ENCODE data around the gene WDR33. TPM values are rescaled to one million over a fixed set of nuclear protein-coding genes. Genes with fewer than 3 reads are reported as not detected.

Gene WDR33
- total RNA-seq, 2 experiments from 2014 or later, result 70.7 to 96.6 TPM

GRCh38 chr2:127733113-127733815, 77.7 kb downstream of the WDR33 start:
- CTCF ChIA-PET (ENCODE audit: unreplicated experiment), result no interaction called here
- H3K4me1 ChIP-seq (ENCODE audit: insufficient read depth, low read length, poor library complexity, severe bottlenecking), result no peaks in the 10 kb centered on the region

GRCh38 chr2:127726158-127726880, 84.7 kb downstream of the WDR33 start:
- intact Hi-C loops (cut with micrococcal nuclease; ENCODE audit: unreplicated experiment), result no loop called here
- no peaks in the 10 kb centered on the region for H4K20me1 ChIP-seq (ENCODE audit: insufficient read depth, low read length)
- H3K79me2 ChIP-seq (ENCODE audit: insufficient read depth, low read depth, low read length), result no peaks in the 10 kb centered on the region
- DNase-seq (ENCODE audit: low spot score), result no peak
- ChIA-PET CTCF (ENCODE audit: unreplicated experiment) (no interaction called here), POLR2A (interaction anchor here (0.6 to 1.6 kb wide), 3 partner anchors 8 to 262 kb away, joined by 3 to 5 read pairs (median 4); no protein-coding TSS in a partner anchor)
- no peak overlapping the region for H3K4me2 ChIP-seq (ENCODE audit: low read length)
- H3K36me3 ChIP-seq (ENCODE audit: insufficient read depth, low read length), result peaks cover 52% of the 10 kb centered on the region
- no peak overlapping the region for H2AFZ ChIP-seq (ENCODE audit: low read length)
- BruUV-seq (replicated peaks), result no TSS peak
- no peaks in the 10 kb centered on the region for H3K4me1 ChIP-seq (ENCODE audit: insufficient read depth, low read length, poor library complexity, severe bottlenecking)
- no peaks in the 10 kb centered on the region for H3K9me2 ChIP-seq (ENCODE audit: insufficient read depth, low read length)
- TF ChIP-seq CTCF (conservative IDR thresholded peaks at IDR 0.05; ENCODE audit: low read length), result no peak
- TF ChIP-seq EZH2phosphoT487 (IDR thresholded peaks at IDR 0.05; ENCODE audit: borderline replicate concordance, low read depth, low read length), result no peak
- no peak overlapping the region for H3K27ac ChIP-seq (ENCODE audit: low read depth, low read length, poor library complexity, severe bottlenecking)
- no peak overlapping the region for H3K4me3 ChIP-seq (ENCODE audit: low read depth, low read length, poor library complexity, severe bottlenecking)
- no peaks in the 10 kb centered on the region for H3K9me3 ChIP-seq (ENCODE audit: low read length)

More at GRCh38 chr2:127733113-127733815, 77.7 kb downstream of the WDR33 start:
- no peak overlapping the region for H3K4me2 ChIP-seq (ENCODE audit: low read length)
- no peak for DNase-seq (ENCODE audit: low spot score)
- POLR2A ChIA-PET, result no interaction called here
- no peaks in the 10 kb centered on the region for H3K79me2 ChIP-seq (ENCODE audit: insufficient read depth, low read depth, low read length)
- intact Hi-C loops (cut with micrococcal nuclease; ENCODE audit: unreplicated experiment), result no loop called here
- no peak overlapping the region for H3K4me3 ChIP-seq (ENCODE audit: low read depth, low read length, poor library complexity, severe bottlenecking)
- no TSS peak for BruUV-seq (replicated peaks)
- TF ChIP-seq EZH2phosphoT487 (IDR thresholded peaks at IDR 0.05; ENCODE audit: borderline replicate concordance, low read depth, low read length), result no peak
- TF ChIP-seq CTCF (conservative IDR thresholded peaks at IDR 0.05; ENCODE audit: low read length), result no peak
- no peaks in the 10 kb centered on the region for H3K9me3 ChIP-seq (ENCODE audit: low read length)
- H3K27ac ChIP-seq (ENCODE audit: low read depth, low read length, poor library complexity, severe bottlenecking), result no peak overlapping the region
- H3K9me2 ChIP-seq (ENCODE audit: insufficient read depth, low read length), result no peaks in the 10 kb centered on the region
- peaks cover 52% of the 10 kb centered on the region for H3K36me3 ChIP-seq (ENCODE audit: insufficient read depth, low read length)
- no peak overlapping the region for H2AFZ ChIP-seq (ENCODE audit: low read length)
- no peaks in the 10 kb centered on the region for H4K20me1 ChIP-seq (ENCODE audit: insufficient read depth, low read length)

GRCh38 chr2:127722807-127723206, 88.2 kb downstream of the WDR33 start:
- BruUV-seq (replicated peaks), result no TSS peak
- Histone ChIP-seq H3K27ac (ENCODE audit: low read depth, low read length, poor library complexity, severe bottlenecking) (no peak overlapping the region), H3K4me3 (ENCODE audit: low read depth, low read length, poor library complexity, severe bottlenecking) (no peak overlapping the region), H3K9me3 (ENCODE audit: low read length) (no peaks in the 10 kb centered on the region), H3K4me1 (ENCODE audit: insufficient read depth, low read length, poor library complexity, severe bottlenecking) (no peaks in the 10 kb centered on the region), H3K9me2 (ENCODE audit: insufficient read depth, low read length) (no peaks in the 10 kb centered on the region), H3K4me2 (ENCODE audit: low read length) (no peak overlapping the region), H3K36me3 (ENCODE audit: insufficient read depth, low read length) (peaks cover 83% of the 10 kb centered on the region), H3K79me2 (ENCODE audit: insufficient read depth, low read depth, low read length) (no peaks in the 10 kb centered on the region), H4K20me1 (ENCODE audit: insufficient read depth, low read length) (no peaks in the 10 kb centered on the region), H2AFZ (ENCODE audit: low read length) (no peak overlapping the region)
- POLR2A ChIA-PET, result interaction anchor here (0.6 kb wide), 1 partner anchor 27 kb away, joined by 3 read pairs; no protein-coding TSS in a partner anchor
- DNase-seq (ENCODE audit: low spot score), result no peak
- intact Hi-C loops (cut with micrococcal nuclease; ENCODE audit: unreplicated experiment), result no loop called here
- TF ChIP-seq CTCF (conservative IDR thresholded peaks at IDR 0.05; ENCODE audit: low read length), result no peak
- TF ChIP-seq EZH2phosphoT487 (IDR thresholded peaks at IDR 0.05; ENCODE audit: borderline replicate concordance, low read depth, low read length), result no peak
- CTCF ChIA-PET (ENCODE audit: unreplicated experiment), result no interaction called here

Data from OCI-LY7 (cell line).